GM13977 (cell line): Measurements from ENCODE around the gene GDPD2.

Experiments
- DNase-seq: peaks from one replicate; pipeline ENCODE4 v3.0.0; 2012; ENCODE audit warnings: low spot score
- in situ Hi-C: fragments of 300-500 bp; cut with MboI; formaldehyde crosslinking; loops from one replicate; pipeline ENCODE4 v1.12.0; 2022; ENCODE audit warnings: low sequenced_read_pairs, low pct_unique_long_range_greater_than_20kb, mixed read lengths, inconsistent platforms; ENCODE audit not compliant: unreplicated experiment
- TF ChIP-seq, protein P1 (sequence below): IDR thresholded peaks from 2 replicates; pipeline ENCODE4 v1.5.1; 2012; ENCODE audit warnings: mild to moderate bottlenecking, control low read depth; ENCODE audit not compliant: insufficient read depth; ENCODE audit errors: extremely low read depth, missing control alignments

The GDPD2 gene

DNA sequence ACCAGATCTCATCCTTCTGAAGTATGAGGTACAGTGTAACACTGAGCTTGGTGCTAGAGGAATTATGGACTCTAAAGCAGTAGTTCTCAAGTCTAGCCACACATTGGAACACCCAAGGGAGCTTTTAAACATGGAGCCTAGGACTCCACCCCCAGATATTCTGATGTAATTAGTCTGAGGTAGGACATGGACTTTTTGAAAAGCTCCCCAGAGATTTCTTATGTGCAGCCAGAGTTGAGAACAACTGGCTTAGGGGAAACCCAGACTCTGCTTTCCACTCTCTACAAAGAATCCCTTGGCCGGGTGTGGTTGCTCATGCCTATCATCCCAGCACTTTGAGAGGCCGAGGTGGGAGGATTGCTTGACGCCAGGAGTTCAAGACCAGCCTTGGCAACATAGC is 11.6 kb upstream of the GDPD2 start:
- no peak for DNase-seq
- in situ Hi-C loops = loop anchor here (25.0 kb wide), 1 partner anchor 224 kb away; the partner anchor contains the start of gene DGAT2L6

DNA sequence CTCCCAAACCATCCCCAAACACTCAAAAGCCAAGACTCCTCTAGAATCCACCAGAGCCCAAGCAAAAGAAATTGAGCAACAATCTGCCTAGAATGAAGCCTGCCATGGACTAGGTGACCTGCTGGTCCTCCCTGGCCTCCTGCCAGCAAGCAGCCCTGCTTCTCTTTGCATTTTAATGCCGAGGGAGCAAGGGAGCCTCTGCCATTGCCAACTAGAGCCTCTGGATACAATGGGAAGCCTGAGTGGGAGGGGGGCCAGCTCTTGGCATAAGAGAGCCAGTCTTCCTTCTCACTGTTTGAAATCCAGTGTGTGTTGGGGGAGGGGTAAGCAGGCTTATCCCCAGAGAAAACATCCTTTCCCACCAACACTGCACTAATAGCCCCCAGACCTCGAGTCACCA is 1.5 kb upstream of the GDPD2 start:
- DNase-seq = no peak
- TF ChIP-seq, protein P1, sequence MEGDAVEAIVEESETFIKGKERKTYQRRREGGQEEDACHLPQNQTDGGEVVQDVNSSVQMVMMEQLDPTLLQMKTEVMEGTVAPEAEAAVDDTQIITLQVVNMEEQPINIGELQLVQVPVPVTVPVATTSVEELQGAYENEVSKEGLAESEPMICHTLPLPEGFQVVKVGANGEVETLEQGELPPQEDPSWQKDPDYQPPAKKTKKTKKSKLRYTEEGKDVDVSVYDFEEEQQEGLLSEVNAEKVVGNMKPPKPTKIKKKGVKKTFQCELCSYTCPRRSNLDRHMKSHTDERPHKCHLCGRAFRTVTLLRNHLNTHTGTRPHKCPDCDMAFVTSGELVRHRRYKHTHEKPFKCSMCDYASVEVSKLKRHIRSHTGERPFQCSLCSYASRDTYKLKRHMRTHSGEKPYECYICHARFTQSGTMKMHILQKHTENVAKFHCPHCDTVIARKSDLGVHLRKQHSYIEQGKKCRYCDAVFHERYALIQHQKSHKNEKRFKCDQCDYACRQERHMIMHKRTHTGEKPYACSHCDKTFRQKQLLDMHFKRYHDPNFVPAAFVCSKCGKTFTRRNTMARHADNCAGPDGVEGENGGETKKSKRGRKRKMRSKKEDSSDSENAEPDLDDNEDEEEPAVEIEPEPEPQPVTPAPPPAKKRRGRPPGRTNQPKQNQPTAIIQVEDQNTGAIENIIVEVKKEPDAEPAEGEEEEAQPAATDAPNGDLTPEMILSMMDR = no peak
- in situ Hi-C loops = loop anchor here (25.0 kb wide), 1 partner anchor 234 kb away; the partner anchor contains the start of gene DGAT2L6

More for the DNA sequence above, 11.6 kb upstream of the GDPD2 start:
- TF ChIP-seq, protein P1 = no peak

DNA sequence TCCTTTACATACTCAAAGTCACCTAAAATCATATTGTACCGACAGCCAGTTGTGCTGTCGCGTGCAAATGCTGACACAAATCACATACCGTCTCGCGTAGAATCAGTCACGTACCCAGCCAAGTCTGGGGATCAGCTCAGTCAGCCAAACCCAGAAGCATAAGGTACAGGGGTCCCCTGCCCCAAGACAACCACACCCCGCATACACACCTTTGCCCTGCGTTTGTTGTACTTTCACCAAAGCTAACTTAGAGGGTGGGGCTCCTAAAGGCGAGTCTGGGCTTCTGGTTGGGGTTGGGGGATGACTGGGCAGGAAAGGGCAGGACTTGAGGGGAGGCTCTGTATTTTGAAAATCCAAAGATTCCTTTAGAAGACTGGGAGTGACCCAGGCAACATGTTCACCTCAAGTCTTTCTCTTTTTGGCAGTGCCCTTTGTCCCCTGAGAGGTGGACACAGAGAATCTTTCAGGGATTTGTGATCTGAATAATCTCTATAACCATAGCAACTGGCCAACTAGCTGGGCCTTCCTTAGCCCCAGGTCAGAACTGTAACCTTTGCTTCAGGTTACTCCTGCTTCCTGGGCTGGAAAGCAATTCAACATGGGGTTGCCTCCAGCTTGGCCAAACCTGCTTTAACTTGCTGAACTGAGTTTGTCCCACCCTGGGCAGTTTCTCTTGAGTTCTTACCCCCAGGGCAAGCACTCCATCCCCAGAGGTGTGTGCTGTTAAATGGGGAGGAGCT is 992 bp downstream of the GDPD2 start:
- in situ Hi-C loops = loop anchor here (25.0 kb wide), 1 partner anchor 237 kb away; the partner anchor contains the start of gene DGAT2L6
- no peak for DNase-seq
- TF ChIP-seq, protein P1 = no peak

DNA sequence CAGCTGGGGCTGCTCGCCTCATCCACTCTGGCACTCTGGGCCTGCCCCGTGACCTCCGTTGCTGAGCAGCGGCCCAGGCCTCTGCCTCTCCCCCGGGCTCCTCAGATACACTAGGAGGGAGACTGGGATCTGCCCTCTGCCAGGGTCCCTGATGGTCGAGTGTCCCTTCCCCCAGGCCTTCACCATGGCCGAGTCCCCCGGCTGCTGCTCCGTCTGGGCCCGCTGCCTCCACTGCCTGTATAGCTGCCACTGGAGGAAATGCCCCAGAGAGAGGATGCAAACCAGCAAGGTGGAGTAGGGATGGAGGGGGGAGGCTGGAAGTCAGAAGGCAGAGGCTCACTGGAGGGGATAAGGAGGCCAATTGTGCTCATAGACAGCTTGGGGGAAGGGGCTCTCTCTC is 1.7 kb downstream of the GDPD2 start:
- in situ Hi-C loops = loop anchor here (25.0 kb wide), 1 partner anchor 238 kb away; the partner anchor contains the start of gene DGAT2L6
- no peak for DNase-seq
- TF ChIP-seq, protein P1 = no peak

DNA sequence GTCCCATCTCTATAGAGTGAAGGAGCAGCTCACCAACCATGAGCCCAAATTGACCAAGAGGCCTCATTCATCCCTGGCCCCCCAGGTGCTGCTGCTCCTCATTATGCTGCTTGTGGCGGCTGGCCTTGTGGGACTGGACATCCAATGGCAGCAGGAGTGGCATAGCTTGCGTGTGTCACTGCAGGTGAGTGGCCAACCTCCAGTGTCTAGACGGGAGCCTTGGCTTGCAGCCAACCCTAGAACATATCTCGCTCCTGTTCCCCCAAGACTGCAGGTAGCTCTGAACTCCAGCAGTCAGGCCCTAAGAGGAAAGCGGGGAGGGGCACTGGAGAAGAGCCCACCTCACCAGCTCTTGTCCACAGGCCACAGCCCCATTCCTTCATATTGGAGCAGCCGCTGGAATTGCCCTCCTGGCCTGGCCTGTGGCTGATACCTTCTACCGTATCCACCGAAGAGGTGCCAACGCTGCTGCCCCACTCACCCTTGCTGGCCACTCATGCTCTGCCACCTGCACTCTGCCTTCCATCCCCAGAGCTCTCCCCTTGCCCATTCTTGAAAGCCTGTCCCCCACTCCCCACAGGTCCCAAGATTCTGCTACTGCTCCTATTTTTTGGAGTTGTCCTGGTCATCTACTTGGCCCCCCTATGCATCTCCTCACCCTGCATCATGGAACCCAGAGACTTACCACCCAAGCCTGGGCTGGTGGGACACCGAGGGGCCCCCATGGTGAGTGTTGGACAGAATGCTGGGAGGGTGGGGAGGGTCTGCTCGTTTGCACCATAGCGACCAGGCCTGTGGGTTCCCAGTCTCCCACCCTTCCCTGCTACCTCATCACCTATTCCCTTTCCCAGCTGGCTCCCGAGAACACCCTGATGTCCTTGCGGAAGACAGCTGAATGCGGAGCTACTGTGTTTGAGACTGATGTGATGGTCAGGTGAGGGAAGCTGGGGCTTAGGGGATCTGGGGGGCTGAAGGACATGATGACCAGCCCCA is 3.5 kb downstream of the GDPD2 start:
- in situ Hi-C loops = no loop called here
- TF ChIP-seq, protein P1 = no peak
- DNase-seq = no peak

DNA sequence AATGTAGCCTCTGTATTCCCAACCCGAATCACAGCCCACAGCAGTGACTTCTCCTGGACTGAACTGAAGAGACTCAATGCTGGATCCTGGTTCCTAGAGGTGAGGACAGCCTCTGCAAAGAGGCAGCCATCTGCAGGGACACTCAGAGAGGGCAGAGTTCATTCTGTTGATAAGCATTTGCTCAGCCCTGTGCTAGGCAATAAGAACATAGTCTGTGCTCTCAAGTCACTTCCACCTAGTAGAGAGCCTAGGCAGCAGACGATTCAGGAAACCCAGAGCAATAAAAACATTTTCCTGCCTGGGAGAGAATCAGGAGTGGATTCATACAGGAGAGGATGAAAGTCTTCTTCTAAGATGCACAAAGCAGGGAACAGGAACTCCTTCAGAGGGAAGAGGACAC is 4.3 kb downstream of the GDPD2 start:
- TF ChIP-seq, protein P1 = no peak
- in situ Hi-C loops = no loop called here
- DNase-seq = no peak
